Measurements from ENCODE around the gene PKDCC. TPM values are rescaled to one million over a fixed set of nuclear protein-coding genes. Genes with fewer than 3 reads are reported as not detected.

Gene PKDCC
- total RNA-seq, 6 experiments from 2014 or later = not detected

- Mint-ChIP-seq H3K9me3 (peaks cover 11% of the 10 kb centered on the region), H3K36me3 (ENCODE audit: low read depth) (peaks cover 10% of the 10 kb centered on the region), H3K4me3 (no peak overlapping the region), H3K4me1 (ENCODE audit: low read depth) (peaks cover 21% of the 10 kb centered on the region), H3K27me3 (ENCODE audit: insufficient read depth) (no peaks in the 10 kb centered on the region; the same call in 1 of the 2 replicates), H3K27ac (no peak overlapping the region)
- TF ChIP-seq CTCF (IDR thresholded peaks at IDR 0.05) = no peak
- DNase-seq = no peak
These were observed 56.8 kb downstream of the PKDCC start for GRCh38 chr2:42104621-42105020.

- Mint-ChIP-seq H3K36me3 (ENCODE audit: low read depth) (peaks cover under 1% of the 10 kb centered on the region; the same call in 1 of the 2 replicates), H3K9me3 (peaks cover 2% of the 10 kb centered on the region; the same call in 1 of the 2 replicates), H3K27ac (no peak overlapping the region; the same call in 1 of the 2 replicates), H3K27me3 (ENCODE audit: insufficient read depth) (no peaks in the 10 kb centered on the region; the same call in 1 of the 2 replicates), H3K4me3 (no peak overlapping the region), H3K4me1 (ENCODE audit: low read depth) (peaks cover 11% of the 10 kb centered on the region)
- no peak for DNase-seq
- TF ChIP-seq CTCF (IDR thresholded peaks at IDR 0.05) = no peak
These were observed 57.8 kb downstream of the PKDCC start for GRCh38 chr2:42105330-42106256.

- Mint-ChIP-seq H3K4me1 (ENCODE audit: low read depth) (peaks cover 9% of the 10 kb centered on the region), H3K27me3 (ENCODE audit: insufficient read depth) (no peaks in the 10 kb centered on the region; the same call in 1 of the 2 replicates), H3K36me3 (ENCODE audit: low read depth) (no peaks in the 10 kb centered on the region), H3K27ac (no peak overlapping the region; the same call in 1 of the 2 replicates), H3K9me3 (no peaks in the 10 kb centered on the region), H3K4me3 (no peak overlapping the region)
- TF ChIP-seq CTCF (IDR thresholded peaks at IDR 0.05) = no peak
- DNase-seq = no peak
These were observed 58.5 kb downstream of the PKDCC start for GRCh38 chr2:42106257-42106816.

- no peak for DNase-seq
- TF ChIP-seq CTCF (IDR thresholded peaks at IDR 0.05) = no peak
- Mint-ChIP-seq H3K4me1 (ENCODE audit: low read depth) (peaks cover 2% of the 10 kb centered on the region; the same call in 1 of the 2 replicates), H3K4me3 (no peak overlapping the region), H3K9me3 (no peaks in the 10 kb centered on the region), H3K27ac (no peak overlapping the region), H3K36me3 (ENCODE audit: low read depth) (no peaks in the 10 kb centered on the region), H3K27me3 (ENCODE audit: insufficient read depth) (no peaks in the 10 kb centered on the region; the same call in 1 of the 2 replicates)
These were observed 59.6 kb downstream of the PKDCC start for GRCh38 chr2:42107249-42108042.

Other genes with a start within 250 kb of the PKDCC start
- 10 to 100 TPM; 31.7 to 35.8 (median 33.6) TPM for gene EML4, start 121.3 kb downstream of the PKDCC start, total RNA-seq (2021; fragmentation: NEBNext Ultra II Directional; extraction: Animal tissue kit (Norgen Biotek cat#: 25700))

Measured in HFFc6 (cell line).